Brain microvascular endothelial cell (primary cell): ENCODE measurements around the gene EP400.
A peak's percentile ranks its signal among the peaks of the same experiment; 100 is the strongest.

ENCODE experiments used
- DNase-seq: peaks from one replicate; pipeline ENCODE4 v3.0.0-alpha.2; 2020
- H3K27ac ChIP-seq: fragments of 250-450 bp; sonication (Bioruptor Pico); 2 replicates; pipeline ENCODE4 v1.5.1; 2020; ENCODE audit warnings: mild to moderate bottlenecking, moderate library complexity
- H3K27me3 ChIP-seq: fragments of 250-450 bp; sonication (Bioruptor Pico); replicated peaks from 2 replicates; pipeline ENCODE4 v1.5.1; 2020; ENCODE audit warnings: mild to moderate bottlenecking
- H3K36me3 ChIP-seq: fragments of 250-450 bp; sonication (Bioruptor Pico); replicated peaks from 2 replicates; pipeline ENCODE4 v1.5.1; 2020; ENCODE audit warnings: mild to moderate bottlenecking
- H3K4me3 ChIP-seq: 2 replicates; pipeline ENCODE4 v1.5.1; 2011; ENCODE audit warnings: low read depth, mild to moderate bottlenecking, control low read depth, low read length, moderate library complexity
- CTCF ChIP-seq: IDR thresholded peaks from 2 replicates; pipeline ENCODE4 v1.5.1; 2011; ENCODE audit warnings: low read depth, mild to moderate bottlenecking, moderate library complexity, low read length, control low read depth, inconsistent platforms; ENCODE audit errors: missing control alignments
- in situ Hi-C: cut with HindIII; loops from 2 replicates; pipeline ENCODE4 v1.10.0; 2017; ENCODE audit warnings: low sequenced_read_pairs, low pct_ligation_motif_present

The EP400 gene

GRCh38 chr12:131916306-131917138 is 33.2 kb upstream of the EP400 start:
- Histone ChIP-seq H3K27me3 (no peaks in the 10 kb centered on the region), H3K36me3 (peaks cover 45% of the 10 kb centered on the region), H3K27ac (no peak overlapping the region), H3K4me3 (no peak overlapping the region)
- DNase-seq, result no peak
- in situ Hi-C loops, result no loop called here
- peak; percentile 5 for TF ChIP-seq CTCF

GRCh38 chr12:131917139-131917710 is 32.5 kb upstream of the EP400 start:
- H3K4me3 ChIP-seq, result no peak overlapping the region
- in situ Hi-C loops, result no loop called here
- TF ChIP-seq CTCF, result no peak
- peaks cover 46% of the 10 kb centered on the region for H3K36me3 ChIP-seq
- DNase-seq, result no peak
- no peaks in the 10 kb centered on the region for H3K27me3 ChIP-seq
- H3K27ac ChIP-seq, result no peak overlapping the region

DNA sequence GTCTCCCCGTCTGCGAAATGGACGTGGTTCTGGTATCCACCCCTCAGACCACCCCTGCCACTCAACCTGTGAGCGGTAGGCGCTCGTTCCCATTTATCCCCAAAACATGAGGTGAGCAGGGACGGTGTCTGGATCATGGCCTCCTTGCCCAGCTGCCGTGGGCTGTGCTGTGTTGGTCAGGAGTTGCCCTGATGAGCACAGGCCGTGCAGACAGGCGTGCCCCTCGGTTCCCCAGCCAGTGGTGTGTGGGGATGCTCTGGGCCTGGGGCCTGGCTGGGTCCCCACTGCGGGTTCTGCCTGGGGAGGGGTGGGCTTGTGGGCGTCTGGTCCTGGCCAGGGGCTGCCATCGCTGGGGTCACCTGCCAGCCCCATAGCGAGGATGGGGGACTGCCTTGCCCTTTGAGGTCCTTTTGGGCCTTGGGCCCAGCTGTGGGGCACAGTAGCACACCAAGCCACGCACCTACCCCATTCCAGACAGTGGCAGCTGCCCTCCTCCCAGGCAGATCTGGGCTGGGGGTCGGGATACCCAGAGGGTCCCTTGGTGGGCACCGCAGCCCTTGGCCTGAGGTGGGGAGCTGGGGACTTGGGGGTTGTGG is 31.9 kb upstream of the EP400 start:
- Histone ChIP-seq H3K36me3 (peaks cover 47% of the 10 kb centered on the region), H3K27ac (no peak overlapping the region), H3K4me3 (no peak overlapping the region), H3K27me3 (no peaks in the 10 kb centered on the region)
- in situ Hi-C loops, result no loop called here
- no peak for DNase-seq
- no peak for TF ChIP-seq CTCF

DNA sequence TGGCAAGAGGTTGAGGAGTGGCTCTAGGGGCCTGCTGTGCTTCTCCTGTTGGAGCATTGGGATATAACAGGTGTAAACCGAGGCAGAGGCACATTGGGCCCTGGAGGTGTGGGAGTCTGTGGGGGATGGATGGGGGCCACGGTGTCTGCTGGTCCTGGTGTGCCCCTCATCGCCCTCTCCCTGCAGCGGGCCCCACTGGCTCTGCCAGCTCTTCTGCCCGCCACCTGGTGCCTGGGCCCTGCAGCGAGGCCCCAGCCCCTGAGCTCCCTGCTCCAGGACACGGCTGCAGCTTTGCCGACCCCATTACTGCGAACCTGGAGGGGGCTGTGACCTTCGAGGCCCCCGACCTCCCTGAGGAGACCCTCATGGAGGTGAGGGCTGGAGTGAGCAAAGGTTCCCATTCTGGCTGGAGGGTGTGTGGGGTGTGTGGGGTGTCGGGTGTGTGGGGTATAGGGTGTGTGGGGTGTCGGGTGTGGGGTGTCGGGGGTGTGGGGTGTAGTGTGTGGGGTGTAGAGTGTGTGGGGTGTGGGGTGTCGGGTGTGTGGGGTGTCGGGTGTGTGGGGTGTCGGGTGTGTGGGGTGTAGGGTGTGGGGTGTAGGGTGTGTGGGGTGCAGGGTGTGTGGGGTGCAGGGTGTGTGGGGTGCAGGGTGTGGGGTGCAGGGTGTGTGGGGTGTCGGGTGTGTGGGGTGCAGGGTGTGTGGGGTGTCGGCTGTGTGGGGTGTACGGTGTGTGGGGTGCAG is 31.3 kb upstream of the EP400 start:
- no peaks in the 10 kb centered on the region for H3K27me3 ChIP-seq
- no peak for DNase-seq
- peaks cover 47% of the 10 kb centered on the region for H3K36me3 ChIP-seq
- in situ Hi-C loops, result no loop called here
- no peak overlapping the region for H3K27ac ChIP-seq
- TF ChIP-seq CTCF, result no peak
- no peak overlapping the region for H3K4me3 ChIP-seq

DNA sequence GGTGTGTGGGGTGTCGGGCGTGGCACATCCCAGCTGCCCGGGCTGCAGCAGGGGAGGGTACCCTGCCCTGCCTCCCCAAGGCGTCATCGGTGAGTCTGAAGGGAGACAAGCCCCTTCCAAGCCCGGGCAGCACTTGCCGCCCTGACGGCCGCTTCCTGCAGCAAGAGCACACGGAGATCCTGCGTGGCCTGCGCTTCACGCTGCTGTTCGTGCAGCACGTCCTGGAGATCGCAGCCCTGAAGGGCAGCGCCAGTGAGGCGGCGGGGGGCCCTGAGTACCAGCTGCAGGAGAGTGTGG is 30.7 kb upstream of the EP400 start:
- H3K4me3 ChIP-seq, result no peak overlapping the region
- no peak for DNase-seq
- in situ Hi-C loops, result no loop called here
- TF ChIP-seq CTCF, result no peak
- H3K27ac ChIP-seq, result no peak overlapping the region
- peaks cover 44% of the 10 kb centered on the region for H3K36me3 ChIP-seq
- H3K27me3 ChIP-seq, result no peaks in the 10 kb centered on the region
